CD4-positive, alpha-beta T cell treated with Interleukin-6 at 100 ng/mL for 8 hours (primary cell): ENCODE results near the gene DCAF11.
A peak's percentile ranks its signal among the peaks of the same experiment; 100 is the strongest.

ENCODE experiments used
- DNase-seq: peaks from one replicate; pipeline ENCODE4 v3.0.0-alpha.2; 2020; ENCODE audit warnings: mixed read lengths, low spot score

Gene DCAF11

DNA sequence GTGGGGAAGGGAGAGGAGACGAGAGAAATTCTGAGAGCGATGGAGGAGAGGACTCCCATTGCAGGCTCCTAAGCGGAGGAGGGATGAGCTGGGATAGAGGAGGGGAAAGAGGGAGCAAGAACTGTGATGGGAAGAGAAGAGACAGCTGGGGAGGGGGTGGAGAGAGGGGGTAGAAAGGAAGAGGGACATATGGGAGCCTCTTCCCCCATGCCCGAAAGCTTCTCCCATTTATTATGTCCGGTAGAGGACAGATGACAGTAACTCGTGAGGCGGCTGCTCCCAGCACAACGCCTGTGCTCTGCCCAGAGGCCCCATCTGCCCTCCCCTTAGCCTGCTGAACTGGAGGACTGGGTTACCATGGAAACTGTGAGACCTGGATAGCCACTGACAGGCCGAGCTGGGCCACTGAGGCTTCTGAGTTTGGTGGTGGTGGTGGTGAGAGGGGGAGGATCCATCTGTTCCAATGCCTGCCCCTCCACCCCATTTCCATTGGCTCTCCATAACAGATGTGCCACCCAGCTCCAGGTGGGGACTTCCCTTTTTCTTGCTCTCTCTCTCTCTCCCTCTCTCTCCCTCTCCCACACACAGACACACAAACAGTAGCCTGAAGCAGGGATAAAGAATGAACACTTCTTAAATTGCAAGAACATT is 35.0 kb upstream of the DCAF11 start:
- DNase-seq, result no peak

DNA sequence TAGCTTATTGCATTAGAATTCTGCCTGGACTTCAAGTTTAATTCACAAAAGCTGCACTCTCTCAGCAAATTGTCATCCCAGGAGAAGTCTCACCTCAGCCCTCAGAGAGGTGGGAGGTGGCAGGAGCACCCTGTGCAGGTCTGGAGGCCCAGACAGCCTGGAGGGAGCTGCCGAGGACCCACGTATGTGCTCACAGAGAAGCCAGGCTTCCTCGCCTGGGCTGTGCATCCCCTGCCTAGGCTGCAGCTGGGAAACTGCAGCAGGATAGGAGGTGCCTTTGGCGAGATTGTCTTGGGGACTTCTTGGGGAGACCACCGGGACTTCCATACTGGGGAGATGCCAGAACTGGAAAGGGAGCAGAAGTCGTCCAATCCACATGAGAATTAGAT is 34.4 kb upstream of the DCAF11 start:
- no peak for DNase-seq

DNA sequence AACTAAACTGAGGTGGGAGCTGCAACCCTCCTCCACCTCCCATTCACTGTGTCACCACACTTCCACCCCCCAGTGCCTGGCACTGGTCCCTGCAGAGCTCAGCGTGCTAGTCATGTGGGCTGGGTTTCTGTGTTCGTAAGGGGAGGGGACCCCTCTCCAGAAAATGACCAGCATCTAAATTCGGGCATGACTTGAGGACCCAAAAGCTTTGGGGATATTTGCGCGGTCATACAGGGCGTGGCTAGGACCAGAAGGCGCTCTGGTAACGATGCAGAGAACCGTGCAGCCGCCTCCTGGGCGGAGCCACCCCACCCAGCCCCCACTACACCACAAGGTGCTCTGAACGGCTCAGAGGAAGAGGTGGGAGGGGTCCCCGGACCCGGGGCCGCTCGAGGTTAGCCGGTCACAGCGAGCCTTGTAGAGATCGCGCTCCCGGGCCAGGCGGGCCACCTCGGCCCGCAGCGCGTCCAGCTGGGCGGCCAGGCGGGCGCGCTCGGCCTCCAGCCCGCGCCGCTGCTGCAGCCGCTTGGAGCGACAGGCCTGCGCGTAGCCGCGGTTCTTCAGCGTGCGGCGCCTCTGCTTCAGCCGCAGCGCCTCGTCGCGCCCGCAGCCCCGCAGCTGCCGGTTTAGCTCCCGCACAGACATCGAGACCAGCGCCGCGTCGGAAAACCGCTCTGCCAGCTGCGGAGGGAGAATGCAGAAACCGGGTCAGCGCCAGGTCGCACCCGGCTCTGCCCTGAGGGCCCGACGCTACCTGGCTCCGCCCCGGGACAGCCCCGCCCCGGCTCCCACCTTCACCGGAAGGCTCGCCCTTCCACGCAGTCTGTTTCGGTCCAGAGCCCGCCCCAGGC is 33.5 kb upstream of the DCAF11 start:
- peak; percentile 66 for DNase-seq

DNA sequence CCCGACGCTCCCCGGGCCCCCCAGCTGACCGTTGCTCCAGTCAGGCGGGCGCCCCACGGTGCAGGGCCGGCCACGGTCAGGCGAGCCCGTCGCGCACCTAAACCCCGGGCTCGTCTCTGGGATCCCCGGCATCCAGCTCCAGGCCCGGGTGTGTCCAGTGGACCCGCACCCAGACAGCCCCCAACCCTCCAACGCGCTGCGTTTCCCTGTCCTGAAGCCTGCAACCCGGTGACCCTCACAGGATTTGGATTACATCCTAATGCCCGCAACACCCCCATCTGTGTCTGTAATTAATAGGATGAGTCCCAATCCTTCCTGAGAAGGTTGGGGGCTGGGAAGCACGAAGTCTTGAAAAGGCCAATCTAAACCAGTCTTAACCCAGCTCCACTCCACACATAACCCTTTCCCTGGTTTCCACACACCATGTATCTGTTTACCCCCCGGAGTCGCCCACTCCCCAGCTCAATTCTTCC is 32.8 kb upstream of the DCAF11 start:
- DNase-seq, result no peak

DNA sequence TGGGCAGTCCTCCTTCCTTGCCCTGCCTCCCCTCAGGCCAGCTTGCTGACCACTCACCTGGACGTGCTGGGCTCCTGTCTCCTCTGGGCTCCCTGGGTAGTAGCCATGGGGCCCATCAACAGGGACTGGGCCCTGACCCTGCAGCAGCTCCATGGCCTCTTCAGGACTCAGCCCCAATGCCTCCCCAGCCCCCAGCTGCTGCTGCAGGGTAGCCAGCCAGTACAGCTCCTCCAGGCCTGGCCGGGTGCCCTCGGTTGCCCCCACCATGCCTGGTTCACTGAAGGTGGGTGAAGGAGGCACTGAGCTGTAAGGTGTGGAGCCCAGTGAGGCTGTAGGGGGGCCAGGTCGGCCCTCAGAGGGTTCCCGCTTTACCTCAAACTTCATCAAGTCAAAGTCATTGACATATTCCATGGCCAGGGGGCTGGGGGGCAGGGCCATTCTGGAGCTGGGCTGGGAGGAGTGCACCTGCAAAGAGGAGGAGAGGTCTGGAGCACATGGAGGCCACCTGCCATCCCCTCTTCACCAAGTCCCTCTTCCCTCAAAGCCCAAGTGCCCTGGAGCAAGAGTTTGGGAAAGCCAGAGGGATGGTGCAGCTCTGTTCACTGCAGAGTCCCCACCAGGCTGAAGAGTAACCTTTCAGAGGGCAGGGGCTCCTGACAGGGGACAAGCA is 32.0 kb upstream of the DCAF11 start:
- no peak for DNase-seq

DNA sequence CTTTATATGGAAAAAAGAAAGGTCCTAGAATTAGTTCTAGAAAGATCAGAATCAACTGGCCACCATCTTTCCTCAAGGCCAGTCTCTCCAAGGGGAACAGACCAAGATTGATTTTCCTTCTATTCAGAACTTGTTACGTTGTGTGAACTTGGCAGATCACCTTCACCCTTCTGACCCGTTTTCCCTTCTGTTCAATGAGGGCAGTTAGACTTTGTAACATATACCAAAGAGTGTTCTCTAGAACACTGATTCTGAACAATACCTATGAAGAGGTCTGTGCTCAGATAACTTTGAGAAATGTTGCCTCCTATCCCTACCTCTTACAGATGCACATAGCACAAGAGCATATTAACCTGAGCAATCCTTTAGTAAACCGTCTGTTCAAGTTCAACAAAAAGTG is 31.1 kb upstream of the DCAF11 start:
- no peak for DNase-seq

DNA sequence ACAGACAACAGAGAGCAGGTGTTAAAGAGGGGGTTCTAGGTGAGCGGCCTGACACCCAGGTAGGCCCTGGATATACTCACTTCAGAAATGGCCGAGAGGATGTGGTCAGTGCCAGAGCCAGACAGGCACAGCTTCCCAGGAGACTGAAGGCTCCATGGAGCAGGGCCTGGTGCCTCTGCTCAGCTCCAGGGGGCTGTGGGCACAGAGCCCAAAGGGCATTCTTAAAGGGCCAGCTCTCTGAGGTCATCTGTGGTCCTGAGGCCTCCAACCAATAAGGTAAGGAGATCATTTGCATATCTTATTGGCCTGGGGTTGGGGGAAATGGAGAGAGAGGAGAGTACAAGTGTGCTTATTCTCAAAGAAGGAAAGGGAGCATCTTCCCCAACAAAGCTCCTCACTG is 30.1 kb upstream of the DCAF11 start:
- no peak for DNase-seq

DNA sequence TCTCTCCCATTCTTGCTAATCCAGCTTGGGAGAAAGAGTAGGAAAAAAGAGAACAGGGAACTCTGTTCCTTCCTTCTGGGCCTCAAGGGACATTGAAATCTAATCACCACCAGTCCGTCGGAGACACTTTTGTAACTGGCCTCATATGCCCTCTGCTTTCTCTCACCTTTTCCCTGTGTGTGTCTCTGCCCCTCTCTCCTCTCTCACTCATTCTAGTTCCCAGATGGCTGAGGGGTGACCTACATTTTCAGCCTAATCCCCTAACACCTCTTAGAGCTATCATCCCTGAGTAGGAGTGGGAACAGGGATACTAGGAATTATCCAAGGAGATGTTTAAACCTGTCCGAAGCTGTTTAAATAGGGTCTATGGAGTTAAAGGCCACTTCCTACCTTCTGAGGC is 29.4 kb upstream of the DCAF11 start:
- DNase-seq, result no peak

DNA sequence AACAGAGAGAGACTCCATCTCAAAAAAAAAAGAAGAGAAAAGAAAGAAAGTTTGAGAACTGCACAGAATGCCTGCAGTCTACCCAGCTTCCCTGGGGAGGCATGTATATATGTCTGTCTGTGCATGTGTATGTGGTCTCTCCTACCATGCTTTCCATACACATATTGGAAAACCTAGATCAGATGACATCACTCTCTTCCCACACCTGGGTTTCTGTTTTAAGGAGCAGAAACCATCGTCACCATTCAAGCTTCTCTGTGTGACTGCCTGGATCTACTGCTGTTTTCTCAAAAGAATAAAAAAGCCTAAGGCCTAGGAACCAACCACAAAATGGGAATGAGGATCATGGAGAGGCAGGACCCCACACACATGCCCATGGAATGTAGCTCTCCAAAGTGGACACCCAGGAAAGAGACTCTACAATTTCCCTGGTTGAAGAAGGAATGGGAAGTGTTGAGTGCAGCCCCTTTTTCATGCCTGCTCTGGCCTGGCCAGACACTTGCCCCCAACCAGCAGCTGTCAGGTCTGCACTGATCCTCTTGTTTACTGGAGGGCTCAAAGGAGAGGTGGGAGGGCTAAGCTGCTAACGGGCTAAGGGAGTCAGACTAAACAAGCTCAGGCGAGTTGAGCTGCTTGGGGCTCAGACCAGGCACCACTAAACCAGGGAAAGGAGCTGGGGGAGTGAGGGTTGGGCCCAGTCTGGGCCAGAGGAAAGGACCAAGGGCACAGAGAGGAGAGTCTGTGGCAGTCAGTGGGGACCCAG is 28.2 kb upstream of the DCAF11 start:
- DNase-seq, result no peak

DNA sequence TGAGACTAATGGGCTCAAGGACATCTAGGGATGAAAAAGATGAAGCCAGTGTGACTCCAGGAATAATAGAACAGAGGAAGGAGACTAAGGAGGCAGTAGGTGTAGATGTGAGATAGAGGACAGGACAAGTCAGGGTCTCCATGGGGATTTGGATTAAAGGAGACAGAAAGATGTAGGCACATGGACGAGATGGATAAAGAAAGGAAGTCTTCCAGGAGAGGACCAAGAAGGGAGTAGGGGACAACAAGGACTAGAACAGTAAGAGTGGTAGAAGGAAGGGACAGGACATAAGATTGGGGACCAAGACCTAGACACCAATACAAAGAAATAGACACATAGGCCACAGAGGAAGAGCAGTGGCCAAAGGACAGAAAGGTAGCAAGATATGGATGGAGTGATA is 27.6 kb upstream of the DCAF11 start:
- DNase-seq, result no peak

DNA sequence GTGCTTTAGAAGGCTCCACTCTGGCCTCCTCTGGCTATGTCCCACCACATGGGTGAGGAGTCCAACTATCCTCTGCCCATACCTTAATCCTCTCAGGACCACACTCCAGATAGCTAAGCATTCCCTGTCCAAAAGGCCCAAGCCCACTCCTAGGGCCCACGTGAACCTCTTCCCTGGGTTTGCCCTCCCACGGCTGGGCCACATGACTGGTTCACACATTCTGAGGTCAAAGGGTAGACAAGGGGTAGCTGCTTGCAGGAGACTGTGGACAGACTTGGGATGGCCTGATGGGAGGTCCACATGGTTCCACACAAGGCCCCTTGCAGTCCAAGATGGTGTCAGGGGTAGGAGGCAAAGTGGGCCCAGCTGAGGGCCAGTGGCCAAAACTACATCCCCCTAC is 26.5 kb upstream of the DCAF11 start:
- DNase-seq, result no peak

DNA sequence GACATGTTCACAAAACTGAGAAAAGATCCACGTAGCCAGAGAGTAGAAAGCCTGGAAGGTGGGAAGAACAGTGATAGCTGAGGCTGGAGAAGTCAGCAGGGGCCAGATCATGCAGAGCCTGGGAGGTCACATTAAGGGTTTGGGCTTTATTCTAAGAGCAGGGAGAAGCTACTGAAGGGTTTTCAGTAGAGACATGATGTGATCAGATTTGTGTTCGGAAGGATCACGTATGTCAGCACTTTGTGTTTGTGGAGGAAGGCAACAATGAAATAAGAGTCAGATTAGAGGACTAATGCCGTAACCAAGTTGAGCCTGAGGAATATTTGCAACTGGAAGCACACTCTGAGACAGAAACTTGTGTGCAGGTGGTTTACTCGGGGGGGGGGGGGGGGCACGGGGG is 24.7 kb upstream of the DCAF11 start:
- DNase-seq, result no peak

DNA sequence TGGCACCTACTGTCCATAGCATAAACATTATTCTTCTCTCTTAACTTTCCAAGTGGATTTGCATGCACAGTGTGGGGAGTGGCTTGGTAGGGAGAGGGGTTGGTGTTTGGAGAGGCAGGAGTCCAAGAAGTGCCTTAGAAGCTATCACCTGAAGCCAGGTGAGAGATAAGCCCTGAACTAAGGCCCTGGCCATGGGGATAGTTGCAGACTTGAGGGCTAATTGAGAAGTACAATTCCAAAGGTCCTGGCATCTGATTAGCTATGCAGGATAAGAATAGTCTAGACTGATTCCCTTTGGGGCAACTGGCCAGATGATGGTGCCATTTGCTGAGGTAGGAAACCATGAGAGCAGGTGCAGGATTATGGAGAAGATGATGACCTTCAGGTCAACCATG is 22.5 kb upstream of the DCAF11 start:
- no peak for DNase-seq

DNA sequence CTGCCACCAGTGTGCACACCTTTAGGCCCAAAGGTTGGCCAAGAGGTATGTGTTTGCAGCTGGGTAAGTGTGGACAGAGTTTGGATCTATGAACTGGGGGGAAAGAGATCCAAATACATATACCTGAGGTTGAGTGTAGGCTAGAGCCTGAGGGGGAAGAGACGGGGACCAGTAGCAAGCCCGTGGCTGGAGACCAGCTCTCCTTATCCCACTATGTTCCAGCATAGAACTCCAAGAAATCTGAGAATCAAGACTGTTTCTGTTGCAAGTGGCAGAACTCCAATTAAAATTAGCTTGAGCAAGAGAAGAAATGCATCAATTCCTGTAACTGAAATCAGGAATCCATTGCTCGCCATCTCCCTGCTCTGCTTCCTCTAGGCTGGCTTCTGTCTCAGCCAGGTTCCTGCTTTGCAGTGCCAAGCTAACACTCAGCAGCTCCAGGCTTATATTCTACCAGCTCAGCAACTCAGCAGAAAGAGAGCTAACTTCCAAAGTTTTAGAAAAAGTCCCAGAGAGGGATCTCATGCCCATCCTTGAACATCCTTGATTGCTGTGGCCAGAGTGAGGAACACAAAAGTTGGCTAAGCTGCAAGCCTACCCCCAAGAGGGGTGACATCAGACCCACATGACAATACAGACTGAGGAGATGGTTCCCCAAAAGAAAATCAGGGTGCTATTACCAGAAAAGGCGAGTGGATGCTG is 21.9 kb upstream of the DCAF11 start:
- no peak for DNase-seq

DNA sequence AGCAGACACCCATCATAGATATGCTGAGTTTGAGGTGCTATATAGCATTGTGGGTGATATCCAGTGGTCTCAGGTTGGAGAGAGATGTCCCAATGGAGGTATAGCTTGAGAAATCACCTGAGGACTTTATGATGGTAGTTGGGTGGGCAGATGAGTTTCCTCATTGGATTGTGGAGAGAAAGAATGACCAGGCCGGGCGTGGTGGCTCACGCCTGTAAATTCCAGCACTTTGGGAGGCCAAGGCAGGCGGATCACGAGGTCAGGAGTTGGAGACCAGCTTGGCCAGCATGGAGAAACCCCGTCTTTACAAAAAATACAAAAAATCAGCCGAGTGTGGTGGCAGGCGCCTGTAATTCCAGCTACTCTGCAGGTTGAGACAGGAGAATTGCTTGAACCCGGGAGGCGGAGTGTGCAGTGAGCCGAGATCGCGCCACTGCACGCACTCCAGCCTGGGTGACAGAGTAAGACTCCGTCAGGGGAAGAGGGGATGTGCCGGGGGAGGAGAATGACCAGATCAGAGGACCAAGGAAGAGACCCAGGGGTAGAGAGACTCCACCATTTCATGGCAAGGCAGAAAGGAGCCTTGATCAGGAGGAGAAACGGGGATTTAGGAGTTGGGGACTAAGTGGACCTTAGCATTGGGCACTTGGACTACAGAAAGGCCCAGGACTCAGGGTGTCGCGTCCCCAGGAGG is 21.2 kb upstream of the DCAF11 start:
- DNase-seq, result no peak

DNA sequence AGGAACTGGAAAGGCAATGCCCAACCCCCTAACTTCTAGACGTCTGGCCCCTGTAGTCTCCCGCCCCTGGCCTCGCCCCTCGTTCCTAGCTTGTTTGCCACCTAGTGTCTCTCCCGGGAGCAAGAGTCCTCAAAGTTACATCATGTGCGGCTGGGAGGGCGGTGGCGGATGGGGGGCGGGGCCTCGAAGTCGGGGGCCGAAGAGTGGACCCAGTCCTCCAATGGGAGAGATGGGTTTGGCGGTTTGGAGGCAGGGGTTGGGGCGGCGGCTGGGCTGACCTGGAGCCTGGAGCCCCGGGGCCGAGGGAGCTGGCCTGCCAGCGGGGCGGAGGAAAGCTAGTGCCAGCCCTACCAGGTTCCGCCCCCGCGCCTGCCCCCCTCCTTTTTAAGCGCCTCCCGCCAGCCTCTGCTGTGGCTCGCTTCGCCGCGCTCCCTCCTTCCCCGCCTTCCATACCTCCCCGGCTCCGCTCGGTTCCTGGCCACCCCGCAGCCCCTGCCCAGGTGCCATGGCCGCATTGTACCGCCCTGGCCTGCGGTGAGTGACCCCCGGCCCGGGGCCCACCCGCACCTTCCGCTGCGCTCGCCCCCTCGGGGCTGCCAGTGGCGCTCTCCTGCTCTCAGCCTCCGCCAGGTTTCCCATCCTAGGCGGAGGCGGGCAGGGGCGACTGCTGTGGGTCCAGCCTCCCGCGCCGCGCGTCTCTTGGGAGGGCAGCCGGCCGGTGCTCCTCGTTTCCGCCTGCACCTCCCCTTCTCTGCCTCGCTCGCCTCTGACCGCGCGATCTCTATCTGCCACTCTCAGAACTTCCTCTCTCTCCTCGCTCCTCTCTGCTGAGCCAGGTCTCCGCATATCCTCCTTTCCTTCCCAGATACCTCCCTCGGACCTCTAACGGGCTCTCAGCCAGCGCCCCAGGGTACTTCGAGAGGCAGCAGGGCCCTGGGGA is 20.4 kb upstream of the DCAF11 start, which contains the start of gene PCK2:
Gene PCK2, plus strand, starts transcription at position 411 of the 940 bp plus-strand sequence. Its CDS starts 95 bp downstream, at position 506.
- DNase-seq, result peak; percentile 66

DNA sequence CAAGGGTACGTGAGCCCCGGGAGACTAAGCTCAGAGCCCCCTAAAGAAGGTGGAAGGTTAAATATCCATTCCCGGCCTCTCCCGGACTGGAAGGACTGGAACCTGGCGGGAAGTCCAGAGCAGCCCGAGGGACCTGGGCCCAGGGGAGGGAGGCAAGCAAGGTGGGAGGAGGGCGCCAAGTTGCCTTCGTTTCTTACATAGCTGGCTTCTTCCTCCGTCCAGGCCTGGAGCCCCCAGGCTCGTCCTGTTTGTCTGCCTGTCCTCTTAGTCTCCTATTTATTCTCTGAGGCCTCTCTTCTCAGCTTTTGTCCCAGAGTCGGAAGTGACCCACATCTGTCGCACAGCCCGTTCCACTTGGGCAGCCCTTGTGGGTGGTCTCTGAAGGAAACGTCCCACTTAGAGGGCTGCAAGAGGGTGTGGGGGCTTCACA is 19.7 kb upstream of the DCAF11 start:
- DNase-seq, result no peak

DNA sequence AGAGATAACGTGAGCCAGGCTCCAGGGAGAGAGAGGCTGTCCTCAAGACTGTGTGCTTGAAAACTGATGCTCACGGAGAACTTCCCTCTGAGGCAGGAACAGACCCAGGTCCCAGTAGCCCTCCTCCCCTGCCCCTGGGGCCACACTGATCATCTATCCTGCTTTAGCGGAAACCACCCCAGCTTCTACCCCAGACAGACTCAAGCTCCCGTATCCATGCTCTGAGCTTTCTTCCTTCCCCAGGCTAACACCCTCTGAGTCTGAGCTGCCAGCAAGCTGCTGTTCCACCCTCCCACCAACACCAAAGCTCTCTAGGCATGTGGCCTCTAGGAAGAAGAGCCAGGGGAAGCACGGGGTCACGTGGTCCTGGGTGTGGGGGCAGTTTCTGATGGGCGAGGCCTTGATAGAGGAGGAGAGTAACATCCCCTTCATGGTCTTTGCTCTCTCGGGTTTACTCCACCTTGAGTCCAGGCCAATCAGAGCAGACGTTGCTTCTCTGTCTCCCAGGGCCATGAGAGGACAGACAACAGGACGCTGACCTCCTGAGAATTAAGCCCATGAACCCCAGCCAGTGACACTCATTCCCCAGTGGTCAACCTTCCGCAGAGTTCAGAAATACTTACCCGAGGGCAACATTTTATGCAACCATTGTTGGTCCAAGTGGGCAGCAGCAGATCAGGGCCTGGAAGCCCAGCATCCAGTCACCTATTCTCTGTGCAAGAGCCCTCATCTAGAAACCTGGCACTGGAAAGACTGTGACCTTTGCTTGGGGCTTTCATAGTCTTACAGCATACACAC is 19.1 kb upstream of the DCAF11 start:
- peak; percentile 20 for DNase-seq
